Upper lobe of left lung (tissue), 6 donors: ENCODE data around the gene ARHGAP24. TPM values are rescaled to one million over a fixed set of nuclear protein-coding genes. Genes with fewer than 3 reads are reported as not detected.

Source experiments
- ATAC-seq, 2 donors: fragments of 200-7000 bp; cut with Tn5 transposase; one replicate each; pipeline ENCODE4 v1.9.1; 2022; ENCODE audit warnings: mild to moderate bottlenecking in 2 of 2, moderate library complexity in 2 of 2; ENCODE audit not compliant: low FRiP score in 2 of 2
- DNase-seq, 2 donors: peaks; one replicate each; pipeline ENCODE4 v3.0.0-alpha.2; 2019 to 2020
- H3K27ac ChIP-seq, 4 donors: fragments of 200-600 bp; sonication (generic); one replicate each; pipeline ENCODE4 v1.5.1; 2016 to 2019
- H3K27me3 ChIP-seq, 4 donors: fragments of 200-600 bp; sonication (generic); one replicate each; pipeline ENCODE4 v1.5.1; 2017 to 2019
- H3K36me3 ChIP-seq, 4 donors: fragments of 200-600 bp; sonication (generic); one replicate each; pipeline ENCODE4 v1.5.1; 2016 to 2019
- H3K4me1 ChIP-seq, 4 donors: fragments of 200-600 bp; sonication (generic); one replicate each; pipeline ENCODE4 v1.5.1; 2018 to 2019
- H3K4me3 ChIP-seq, 4 donors: fragments of 200-600 bp; sonication (generic); one replicate each; pipeline ENCODE4 v1.5.1; 2017 to 2019; ENCODE audit warnings: mild to moderate bottlenecking in 2 of 4, moderate library complexity in 1 of 4
- H3K9me3 ChIP-seq, 4 donors: fragments of 200-600 bp; sonication (generic); one replicate each; pipeline ENCODE4 v1.5.1; 2018 to 2019
- EP300 ChIP-seq, 4 donors: sonication (generic); formaldehyde crosslinking; IDR thresholded peaks; one replicate each; pipeline ENCODE4 v1.5.1; 2017; ENCODE audit warnings: antibody characterized with exemption in 4 of 4, control low read depth in 2 of 4
- POLR2A ChIP-seq, 4 donors: fragments of 450-650 bp; IDR thresholded peaks; one replicate each; pipeline ENCODE4 v1.5.1; 2016 to 2017; ENCODE audit warnings: antibody characterized with exemption in 4 of 4, mild to moderate bottlenecking in 2 of 4
- POLR2AphosphoS5 ChIP-seq, 2 donors: sonication (generic); formaldehyde crosslinking; IDR thresholded peaks; one replicate each; pipeline ENCODE4 v1.5.1; 2017; ENCODE audit warnings: antibody characterized with exemption in 2 of 2
- whole genome bisulfite sequencing, 2 donors: methylation state at CpG; one replicate each; pipeline ENCODE4 v1.1.5; 2017 to 2018; 5-methylcytosine and 5-hydroxymethylcytosine counted together
- total RNA-seq, 6 donors: library from RNA; depleted of rRNA in 4 of 6; stranded (reverse); fragments of >200 nt in 4 of 6; gene quantifications; one replicate each; pipeline versions ENCODE4 v1.1.0 to v1.2.1, GENCODE V29; 2016 to 2021
- TF ChIP-seq, protein P1 (sequence below), 6 experiments: fragments of 450-650 bp in 4 of 6; fragments of 200-600 bp in 2 of 6; sonication (generic) in 2 of 6; IDR thresholded peaks; one replicate each; pipeline ENCODE4 v1.5.1; 2016 to 2019; ENCODE audit warnings: antibody characterized with exemption in 6 of 6
- donor health status: DM: no; HTN: no; CAD: no; lungs with moderate emphysema.
- donor health status: DM: no; HTN: yes; CAD: no; lungs with severe emphysema.

The ARHGAP24 gene
- total RNA-seq, 6 donors from 2014 or later: 26.4 to 92.2 (median 52.4) TPM

DNA sequence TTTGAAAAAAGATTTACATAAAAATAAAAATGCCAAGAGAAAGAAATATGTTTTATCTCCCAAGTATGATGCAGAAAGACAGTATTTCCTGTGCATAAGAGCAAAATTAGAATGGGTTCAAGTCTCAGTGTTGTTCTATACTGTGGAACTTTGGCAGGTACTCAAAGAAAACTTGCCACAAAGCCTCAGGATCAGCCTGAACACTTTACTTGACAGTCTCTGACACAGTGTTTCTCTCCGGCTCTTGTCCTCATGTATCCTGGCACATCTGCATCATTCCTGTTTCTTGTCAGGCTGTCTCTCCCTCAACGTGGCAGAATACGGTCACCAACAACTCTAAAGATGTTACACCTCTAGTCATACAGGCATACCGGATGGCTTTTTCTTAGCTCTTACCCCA, 273.7 kb downstream of the ARHGAP24 start:
- DNase-seq (no peak), ATAC-seq (no peak)
- Histone ChIP-seq H3K4me1 (peaks cover 0 to 8% (median 4%) of the 10 kb centered on the region in 4 donors), H3K27me3 (no peaks in the 10 kb centered on the region), H3K36me3 (no peaks in the 10 kb centered on the region), H3K9me3 (no peaks in the 10 kb centered on the region), H3K4me3 (no peak overlapping the region), H3K27ac (no peak overlapping the region)
- no peak for TF ChIP-seq POLR2A (IDR thresholded peaks at IDR 0.05)
- no peak for TF ChIP-seq EP300 (IDR thresholded peaks at IDR 0.05)
- TF ChIP-seq, protein P1, sequence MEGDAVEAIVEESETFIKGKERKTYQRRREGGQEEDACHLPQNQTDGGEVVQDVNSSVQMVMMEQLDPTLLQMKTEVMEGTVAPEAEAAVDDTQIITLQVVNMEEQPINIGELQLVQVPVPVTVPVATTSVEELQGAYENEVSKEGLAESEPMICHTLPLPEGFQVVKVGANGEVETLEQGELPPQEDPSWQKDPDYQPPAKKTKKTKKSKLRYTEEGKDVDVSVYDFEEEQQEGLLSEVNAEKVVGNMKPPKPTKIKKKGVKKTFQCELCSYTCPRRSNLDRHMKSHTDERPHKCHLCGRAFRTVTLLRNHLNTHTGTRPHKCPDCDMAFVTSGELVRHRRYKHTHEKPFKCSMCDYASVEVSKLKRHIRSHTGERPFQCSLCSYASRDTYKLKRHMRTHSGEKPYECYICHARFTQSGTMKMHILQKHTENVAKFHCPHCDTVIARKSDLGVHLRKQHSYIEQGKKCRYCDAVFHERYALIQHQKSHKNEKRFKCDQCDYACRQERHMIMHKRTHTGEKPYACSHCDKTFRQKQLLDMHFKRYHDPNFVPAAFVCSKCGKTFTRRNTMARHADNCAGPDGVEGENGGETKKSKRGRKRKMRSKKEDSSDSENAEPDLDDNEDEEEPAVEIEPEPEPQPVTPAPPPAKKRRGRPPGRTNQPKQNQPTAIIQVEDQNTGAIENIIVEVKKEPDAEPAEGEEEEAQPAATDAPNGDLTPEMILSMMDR (IDR thresholded peaks at IDR 0.05): no peak
- TF ChIP-seq POLR2AphosphoS5 (IDR thresholded peaks at IDR 0.05): no peak
- WGBS, 2 donors: 72 to 75% methylated on average over 4 of the region's 4 CpGs

GRCh38 chr4:85751866-85752265, 276.9 kb downstream of the ARHGAP24 start:
- H3K4me1 ChIP-seq: no peaks in the 10 kb centered on the region
- TF ChIP-seq EP300 (IDR thresholded peaks at IDR 0.05) (no peak), POLR2A (IDR thresholded peaks at IDR 0.05) (no peak), POLR2AphosphoS5 (IDR thresholded peaks at IDR 0.05) (no peak)
- TF ChIP-seq, protein P1 (IDR thresholded peaks at IDR 0.05): no peak
- WGBS, 2 donors: 58 to 81% methylated on average over 2 of the region's 2 CpGs
- no peak overlapping the region for H3K27ac ChIP-seq
- H3K4me3 ChIP-seq: no peak overlapping the region
- DNase-seq (no peak), ATAC-seq (no peak)
- no peaks in the 10 kb centered on the region for H3K27me3 ChIP-seq
- H3K9me3 ChIP-seq: no peaks in the 10 kb centered on the region
- H3K36me3 ChIP-seq: no peaks in the 10 kb centered on the region

- no peak for ATAC-seq
- WGBS, 2 donors: 48 to 84% methylated on average over 4 of the region's 4 CpGs
These were observed 280.3 kb downstream of the ARHGAP24 start for GRCh38 chr4:85755285-85755684.

GRCh38 chr4:85756938-85757337, 282.0 kb downstream of the ARHGAP24 start:
- H3K36me3 ChIP-seq: no peaks in the 10 kb centered on the region
- no peak overlapping the region for H3K4me3 ChIP-seq
- H3K4me1 ChIP-seq: peaks cover 0 to 4% (median 0%) of the 10 kb centered on the region in 4 donors
- no peaks in the 10 kb centered on the region for H3K9me3 ChIP-seq
- WGBS, 2 donors: 77 to 79% methylated on average over 3 of the region's 3 CpGs
- H3K27me3 ChIP-seq: no peaks in the 10 kb centered on the region
- no peak for DNase-seq
- ATAC-seq: peak in 1 of 2 donors; percentile 74
- no peak overlapping the region for H3K27ac ChIP-seq
- no peak for TF ChIP-seq POLR2A (IDR thresholded peaks at IDR 0.05)
- TF ChIP-seq, protein P1 (IDR thresholded peaks at IDR 0.05): peak in 2 of 6 experiments; percentile 7 to 21

More at GRCh38 chr4:85755285-85755684, 280.3 kb downstream of the ARHGAP24 start:
- Histone ChIP-seq H3K4me1 (no peaks in the 10 kb centered on the region), H3K27ac (no peak overlapping the region), H3K4me3 (no peak overlapping the region), H3K27me3 (no peaks in the 10 kb centered on the region), H3K36me3 (no peaks in the 10 kb centered on the region), H3K9me3 (no peaks in the 10 kb centered on the region)
- no peak for DNase-seq
- TF ChIP-seq POLR2A (IDR thresholded peaks at IDR 0.05) (no peak), EP300 (IDR thresholded peaks at IDR 0.05) (no peak), POLR2AphosphoS5 (IDR thresholded peaks at IDR 0.05) (no peak)
- TF ChIP-seq, protein P1 (IDR thresholded peaks at IDR 0.05): no peak

DNA sequence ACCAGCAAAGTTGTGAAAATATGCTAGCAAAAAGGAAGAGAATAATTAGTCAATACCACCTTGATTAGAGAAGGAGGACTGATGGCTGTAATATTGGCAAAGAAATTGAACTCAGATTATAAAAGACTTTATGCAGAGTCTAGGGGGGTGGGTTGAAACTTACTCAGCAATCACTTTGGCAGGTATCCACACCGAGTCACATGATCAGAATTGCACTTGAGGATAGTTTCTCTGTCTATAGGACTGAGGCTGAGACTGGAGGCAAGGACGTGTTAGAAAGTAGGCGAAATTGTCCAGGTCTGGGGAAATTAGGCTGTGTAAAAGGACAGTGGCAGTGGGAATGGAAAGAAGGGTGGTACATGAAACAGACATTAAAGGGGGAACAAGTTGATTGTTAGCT, 284.4 kb downstream of the ARHGAP24 start:
- no peaks in the 10 kb centered on the region for H3K27me3 ChIP-seq
- DNase-seq (no peak), ATAC-seq (no peak)
- no peak overlapping the region for H3K27ac ChIP-seq
- no peaks in the 10 kb centered on the region for H3K9me3 ChIP-seq
- H3K4me1 ChIP-seq: peaks cover 0 to 11% (median 9%) of the 10 kb centered on the region in 4 donors
- no peak overlapping the region for H3K4me3 ChIP-seq
- 88 to 90% methylated on average over 3 of the region's 3 CpGs for WGBS, 2 donors
- no peaks in the 10 kb centered on the region for H3K36me3 ChIP-seq
- TF ChIP-seq POLR2AphosphoS5 (IDR thresholded peaks at IDR 0.05): no peak
- TF ChIP-seq, protein P1 (IDR thresholded peaks at IDR 0.05): no peak
- no peak for TF ChIP-seq EP300 (IDR thresholded peaks at IDR 0.05)
- TF ChIP-seq POLR2A (IDR thresholded peaks at IDR 0.05): no peak
